Activated CD8-positive, alpha-beta T cell treated with anti-CD3 and anti-CD28 coated beads for 36 hours (primary cell): ENCODE data around the gene SGK1. TPM values are rescaled to one million over a fixed set of nuclear protein-coding genes. Genes with fewer than 3 reads are reported as not detected.

Experiments used
- ATAC-seq: fragments of 200-7000 bp; cut with Tn5 transposase; one replicate; pipeline ENCODE4 v1.10.0; 2021; ENCODE audit warnings: mild to moderate bottlenecking, moderate library complexity
- CTCF ChIA-PET: fragments of 350-600 bp; sonication (Branson Sonifier 250); formaldehyde crosslinking; loops from one replicate; lab custom pipeline; 2021; ENCODE audit warnings: antibody characterized with exemption; lab: Charles Lee
- POLR2A ChIA-PET: fragments of 350-600 bp; sonication (Branson Sonifier 250); formaldehyde crosslinking; loops from one replicate; lab custom pipeline; 2021; ENCODE audit warnings: antibody characterized with exemption; lab: Charles Lee
- DNase-seq: peaks from one replicate; pipeline ENCODE4 v3.0.0-alpha.2; 2020
- H3K27ac Mint-ChIP-seq: one replicate; pipeline ENCODE4 v1.8.0; 2021; ENCODE audit warnings: mild to moderate bottlenecking, mixed read lengths
- H3K27me3 Mint-ChIP-seq: one replicate; pipeline ENCODE4 v1.8.0; 2021; ENCODE audit warnings: mixed read lengths
- H3K36me3 Mint-ChIP-seq: one replicate; pipeline ENCODE4 v1.8.0; 2021; ENCODE audit warnings: low read depth, mixed read lengths
- H3K4me1 Mint-ChIP-seq: one replicate; pipeline ENCODE4 v1.8.0; 2021; ENCODE audit warnings: low read depth, mixed read lengths
- H3K4me3 Mint-ChIP-seq: one replicate; pipeline ENCODE4 v1.8.0; 2021; ENCODE audit warnings: mild to moderate bottlenecking, moderate library complexity, mixed read lengths
- H3K9me3 Mint-ChIP-seq: one replicate; pipeline ENCODE4 v1.8.0; 2021; ENCODE audit warnings: mixed read lengths
- CTCF ChIP-seq: fragments of 200-600 bp; IDR thresholded peaks from one replicate; pipeline ENCODE4 v1.8.0; 2022; ENCODE audit warnings: antibody characterized with exemption, mild to moderate bottlenecking
- intact Hi-C: fragments of 100-400 bp; cut with micrococcal nuclease; formaldehyde crosslinking; loops from one replicate; pipeline ENCODE4 v1.10.0; 2022
- total RNA-seq, 2 experiments: library from RNA; stranded (reverse); gene quantifications; one replicate each; pipeline ENCODE4 v1.2.3, GENCODE V29; 2021

Gene SGK1
- total RNA-seq, 2 experiments from 2014 or later = 46.4 to 53.4 TPM

- ChIA-PET CTCF (interaction anchor here (0.9 to 3.2 kb wide), 9 partner anchors 17 to 763 kb away, joined by 3 to 22 read pairs (median 5); no protein-coding TSS in a partner anchor), POLR2A (interaction anchor here (1.1 to 1.8 kb wide), 4 partner anchors 57 to 174 kb away, joined by 3 to 8 read pairs (median 4); no protein-coding TSS in a partner anchor)
- TF ChIP-seq CTCF = no peak
- Mint-ChIP-seq H3K4me1 (peaks cover 40% of the 10 kb centered on the region), H3K27ac (peak overlapping the region; percentile 98), H3K27me3 (no peaks in the 10 kb centered on the region), H3K36me3 (peaks cover 24% of the 10 kb centered on the region), H3K9me3 (no peaks in the 10 kb centered on the region), H3K4me3 (peak overlapping the region; percentile 98)
- ATAC-seq = no peak
- intact Hi-C loops = loop anchor here (10.0 kb wide), 2 partner anchors 178 to 348 kb away; no protein-coding TSS in a partner anchor
- no peak for DNase-seq
Measured at GRCh38 chr6:134177236-134177635, 140.7 kb downstream of the SGK1 start.

- Mint-ChIP-seq H3K4me1 (peaks cover 47% of the 10 kb centered on the region), H3K4me3 (peak overlapping the region; percentile 98), H3K27ac (peak overlapping the region; percentile 96), H3K9me3 (no peaks in the 10 kb centered on the region), H3K36me3 (peaks cover 32% of the 10 kb centered on the region), H3K27me3 (no peaks in the 10 kb centered on the region)
- no peak for ATAC-seq
- POLR2A ChIA-PET = interaction anchor here (0.6 to 1.8 kb wide), 5 partner anchors 58 to 395 kb away, joined by 3 to 8 read pairs (median 3); partner anchors contain the start of gene SGK1
- CTCF ChIA-PET = interaction anchor here (0.8 to 3.2 kb wide), 5 partner anchors 71 to 764 kb away, joined by 3 to 22 read pairs (median 5); no protein-coding TSS in a partner anchor
- no peak for TF ChIP-seq CTCF
- no peak for DNase-seq
- intact Hi-C loops = loop anchor here (10.0 kb wide), 2 partner anchors 178 to 348 kb away; no protein-coding TSS in a partner anchor
Measured at GRCh38 chr6:134176264-134176975, 141.5 kb downstream of the SGK1 start.

GRCh38 chr6:134175532-134176263 lies 142.2 kb downstream of the SGK1 start:
- peak overlapping the region; percentile 96 for H3K27ac Mint-ChIP-seq
- peak overlapping the region; percentile 98 for H3K4me3 Mint-ChIP-seq
- no peaks in the 10 kb centered on the region for H3K27me3 Mint-ChIP-seq
- ChIA-PET POLR2A (interaction anchor here (0.6 to 0.8 kb wide), 3 partner anchors 142 to 396 kb away, joined by 3 to 4 read pairs (median 3); partner anchors contain the start of gene SGK1), CTCF (interaction anchor here (0.8 to 0.9 kb wide), 2 partner anchors 72 to 465 kb away, joined by 3 to 4 read pairs; no protein-coding TSS in a partner anchor)
- peaks cover 39% of the 10 kb centered on the region for H3K36me3 Mint-ChIP-seq
- ATAC-seq (peak; percentile 3), DNase-seq (peak; percentile 69)
- intact Hi-C loops = loop anchor here (2.0 to 10.0 kb wide), 5 partner anchors 71 to 349 kb away; no protein-coding TSS in a partner anchor
- TF ChIP-seq CTCF = no peak
- H3K9me3 Mint-ChIP-seq = no peaks in the 10 kb centered on the region
- peaks cover 55% of the 10 kb centered on the region for H3K4me1 Mint-ChIP-seq

- Mint-ChIP-seq H3K36me3 (peaks cover 47% of the 10 kb centered on the region), H3K4me3 (peak overlapping the region; percentile 98), H3K27ac (peak overlapping the region; percentile 98), H3K9me3 (no peaks in the 10 kb centered on the region), H3K27me3 (no peaks in the 10 kb centered on the region), H3K4me1 (peaks cover 62% of the 10 kb centered on the region)
- ChIA-PET CTCF (interaction anchor here (1.1 to 1.6 kb wide), 9 partner anchors 25 to 766 kb away, joined by 3 to 24 read pairs (median 5); no protein-coding TSS in a partner anchor), POLR2A (interaction anchor here (0.8 to 1.5 kb wide), 4 partner anchors 73 to 466 kb away, joined by 3 to 6 read pairs (median 4); partner anchors contain the start of gene SGK1)
- intact Hi-C loops = loop anchor here (1.0 to 10.0 kb wide), 8 partner anchors 72 to 762 kb away; no protein-coding TSS in a partner anchor
- ATAC-seq = peak; percentile 81
- TF ChIP-seq CTCF = no peak
- DNase-seq = peak; percentile 94
Measured at GRCh38 chr6:134174672-134175531, 143.0 kb downstream of the SGK1 start.
